HepG2 (cell line): ENCODE data around the gene PPFIA3. TPM values are rescaled to one million over a fixed set of nuclear protein-coding genes. Genes with fewer than 3 reads are reported as not detected.

ENCODE experiments used
- ATAC-seq: fragments of 200-7000 bp; cut with Tn5 transposase; 3 replicates; pipeline ENCODE4 v1.9.1; 2020; ENCODE audit warnings: mild to moderate bottlenecking, moderate library complexity
- BruUV-seq: library from RNA; stranded (reverse); fragments of 400-500 nt; replicated peaks from 2 replicates; lab custom pipeline; 2021; lab: Mats Ljungman, UMichigan
- CTCF ChIA-PET: fragments of 300-600 bp; formaldehyde crosslinking; extraction: SDS; loops from one replicate; lab custom pipeline; 2021; ENCODE audit warnings: low total read pairs, inconsistent platforms, low intra/inter-chr PET ratio; lab: Yijun Ruan, JAX
- POLR2A ChIA-PET: fragments of 350-600 bp; sonication (Branson Sonifier 250); formaldehyde crosslinking; loops from one replicate; lab custom pipeline; 2020; ENCODE audit warnings: antibody characterized with exemption, inconsistent platforms; lab: Yijun Ruan, JAX
- DNase-seq: peaks from one replicate; pipeline ENCODE4 v3.0.0-alpha.2; 2015; ENCODE audit warnings: low spot score
- FAIRE-seq: peaks from 3 replicates; lab custom pipeline; 2011; peaks lifted over from hg19 to GRCh38; lab: Jason Lieb, UNC
- H2AFZ ChIP-seq: one replicate; pipeline ENCODE4 v1.6.1; 2011; ENCODE audit warnings: low read length, inconsistent platforms
- H3K27ac ChIP-seq: fragments of 300-600 bp; 3 replicates; pipeline ENCODE4 v1.8.0; 2011; ENCODE audit warnings: mixed run types, mild to moderate bottlenecking, mixed read lengths, low read length, inconsistent platforms; ENCODE audit not compliant: insufficient read depth; ENCODE audit errors: extremely low read length
- H3K27me3 ChIP-seq, 2 experiments: fragments of 200-600 bp in 1 of 2; 2 replicates in 1 of 2; 3 replicates in 1 of 2; pipeline versions ENCODE4 v1.6.0 to v1.8.0; 2011; ENCODE audit warnings: low read length in 2 of 2, mild to moderate bottlenecking in 2 of 2, moderate library complexity in 2 of 2, inconsistent platforms in 1 of 2; ENCODE audit not compliant: insufficient read depth in 2 of 2, control insufficient read depth in 1 of 2
- H3K36me3 ChIP-seq, 2 experiments: fragments of 200-600 bp in 1 of 2; replicated peaks in 1 of 2; 2 replicates in 1 of 2; 3 replicates in 1 of 2; pipeline versions ENCODE4 v1.5.1 to v1.8.0; 2011; ENCODE audit warnings: low read length in 2 of 2, inconsistent platforms in 1 of 2; ENCODE audit not compliant: insufficient read depth in 2 of 2, control insufficient read depth in 1 of 2
- H3K4me1 ChIP-seq: 2 replicates; pipeline ENCODE4 v1.5.1; 2012; ENCODE audit warnings: low read length, inconsistent platforms; ENCODE audit not compliant: insufficient read depth
- H3K4me2 ChIP-seq: 2 replicates; pipeline ENCODE4 v1.6.0; 2011; ENCODE audit warnings: low read depth, low read length, inconsistent platforms
- H3K4me3 ChIP-seq, 3 experiments: fragments of 200-600 bp in 1 of 3; sonication (generic), shearing (Covaris generic) in 1 of 3; replicated peaks in 1 of 3; 2 replicates each; pipeline ENCODE4 v1.5.1; 2011 to 2016; ENCODE audit warnings: low read length in 3 of 3, inconsistent platforms in 2 of 3, low read depth in 2 of 3, mild to moderate bottlenecking in 2 of 3, control low read depth in 1 of 3, mixed read lengths in 1 of 3; ENCODE audit not compliant: insufficient read depth in 1 of 3
- H3K79me2 ChIP-seq: one replicate; pipeline ENCODE4 v1.6.1; 2011; ENCODE audit warnings: low read length, inconsistent platforms; ENCODE audit not compliant: insufficient read depth
- H3K9ac ChIP-seq: 2 replicates; pipeline ENCODE4 v1.6.0; 2011; ENCODE audit warnings: mild to moderate bottlenecking, low read depth, low read length, inconsistent platforms; ENCODE audit not compliant: insufficient read depth
- H3K9me3 ChIP-seq: 2 replicates; pipeline ENCODE4 v1.5.1; 2012; ENCODE audit warnings: mild to moderate bottlenecking, low read length
- H4K20me1 ChIP-seq: 2 replicates; pipeline ENCODE4 v1.6.0; 2011; ENCODE audit warnings: inconsistent platforms, mild to moderate bottlenecking, low read length, moderate library complexity; ENCODE audit not compliant: insufficient read depth
- CCDC6 ChIP-seq: sonication (generic); formaldehyde crosslinking; IDR thresholded peaks from 2 replicates; pipeline ENCODE4 v1.8.1; 2022; ENCODE audit warnings: mild to moderate bottlenecking, missing genetic modification reagents, moderate library complexity
- ELF4 ChIP-seq: sonication (generic); formaldehyde crosslinking; IDR thresholded peaks from 2 replicates; pipeline ENCODE4 v1.5.0; 2020; ENCODE audit warnings: missing genetic modification reagents, mild to moderate bottlenecking, moderate library complexity, borderline replicate concordance
- HNF1B ChIP-seq: sonication (generic); formaldehyde crosslinking; IDR thresholded peaks from 2 replicates; pipeline ENCODE4 v1.5.1; 2020; ENCODE audit warnings: mild to moderate bottlenecking, moderate library complexity, missing genetic modification reagents
- JUN ChIP-seq: sonication (generic); formaldehyde crosslinking; IDR thresholded peaks from 2 replicates; pipeline ENCODE4 v1.4.0; 2020; ENCODE audit warnings: mild to moderate bottlenecking, missing genetic modification reagents
- MEF2D ChIP-seq: sonication (generic); formaldehyde crosslinking; IDR thresholded peaks from 2 replicates; pipeline ENCODE4 v1.5.1; 2020; ENCODE audit warnings: mild to moderate bottlenecking, missing genetic modification reagents
- MIXL1 ChIP-seq: IDR thresholded peaks from 2 replicates; pipeline ENCODE4 v1.6.1; 2016
- PHF5A ChIP-seq: IDR thresholded peaks from one replicate; pipeline ENCODE4 v1.6.1; 2018; ENCODE audit warnings: low read depth, missing genetic modification reagents; ENCODE audit not compliant: unreplicated experiment
- RBAK ChIP-seq: sonication (generic); formaldehyde crosslinking; IDR thresholded peaks from 2 replicates; pipeline ENCODE4 v1.5.1; 2020; ENCODE audit warnings: mild to moderate bottlenecking, missing genetic modification reagents
- SNAI1 ChIP-seq: sonication (generic); formaldehyde crosslinking; IDR thresholded peaks from 2 replicates; pipeline ENCODE4 v1.5.0; 2020; ENCODE audit warnings: mild to moderate bottlenecking, missing genetic modification reagents, borderline replicate concordance
- SRY ChIP-seq: sonication (generic); formaldehyde crosslinking; IDR thresholded peaks from 2 replicates; pipeline ENCODE4 v1.8.0; 2022; ENCODE audit warnings: mild to moderate bottlenecking, missing genetic modification reagents
- TIGD3 ChIP-seq: sonication (generic); formaldehyde crosslinking; IDR thresholded peaks from 2 replicates; pipeline ENCODE4 v1.5.1; 2020; ENCODE audit warnings: mild to moderate bottlenecking, missing genetic modification reagents, borderline replicate concordance
- ZNF331 ChIP-seq: sonication (generic); formaldehyde crosslinking; IDR thresholded peaks from 2 replicates; pipeline ENCODE4 v1.4.0; 2020; ENCODE audit warnings: missing genetic modification reagents
- ZNF672 ChIP-seq: sonication (generic); formaldehyde crosslinking; IDR thresholded peaks from 2 replicates; pipeline ENCODE4 v1.8.1; 2022; ENCODE audit warnings: missing genetic modification reagents
- WGBS: methylation state at CpG from one replicate; pipeline ENCODE4 v1.1.6; 2017; ENCODE audit warnings: low lambda C conversion rate; 5-methylcytosine and 5-hydroxymethylcytosine counted together
- in situ Hi-C: cut with HindIII; loops from 2 replicates; pipeline ENCODE4 v1.10.0; 2017; ENCODE audit warnings: low pct_unique_long_range_greater_than_20kb; ENCODE audit not compliant: extremely low pct_ligation_motif_present
- intact Hi-C: fragments of 100-400 bp; cut with micrococcal nuclease; formaldehyde crosslinking; loops from one replicate; pipeline ENCODE4 v1.10.0; 2022; ENCODE audit not compliant: unreplicated experiment
- polyA plus RNA-seq, 8 experiments: library from polyadenylated mRNA; depleted of rRNA in 3 of 8; stranded (reverse) in 7 of 8; unstranded in 1 of 8; fragments of >200 nt; fragmentation: Illumina TruSeq in 4 of 8; extraction: Trizol in 4 of 8; gene quantifications; 2 replicates each; pipeline versions ENCODE4 v1.2.1 to v1.2.3, GENCODE V29; 2011 to 2016; ENCODE audit warnings: low read depth in 4 of 8, missing spikeins in 1 of 8, mixed read lengths in 1 of 8; ENCODE audit not compliant: insufficient read depth in 1 of 8
- total RNA-seq, 5 experiments: library from RNA; depleted of rRNA; stranded (reverse); fragments of >200 nt; fragmentation: Illumina TruSeq; extraction: Trizol; gene quantifications; 2 replicates each; pipeline ENCODE4 v1.2.3, GENCODE V29; 2016; ENCODE audit warnings: low read depth in 1 of 5

PPFIA3 gene
- total and polyA plus RNA-seq, 2 of the 13 experiments (the other 11 are each of a cell fraction or from before 2014, with no cell fraction given): 6.7 to 8.6 TPM

- no TSS peak for BruUV-seq
- peak overlapping the region; percentile 99 for H3K4me2 ChIP-seq
- no peaks in the 10 kb centered on the region for H3K27me3 ChIP-seq
- no peaks in the 10 kb centered on the region for H3K9me3 ChIP-seq
- H4K20me1 ChIP-seq: no peaks in the 10 kb centered on the region
- intact Hi-C loops: loop anchor here (5.0 kb wide), 1 partner anchor 69 kb away; no protein-coding TSS in a partner anchor
- no peak for ATAC-seq
- H3K79me2 ChIP-seq: no peaks in the 10 kb centered on the region
- peak overlapping the region; percentile 49 to 75 (median 58) for H3K4me3 ChIP-seq
- WGBS: 52% methylated on average over 15 of the region's 15 CpGs
- TF ChIP-seq MEF2D (0 out of 2 replicates have a peak, but pooled peaks have one; percentile 40), JUN (CRISPR knock-in tag) (peak; percentile 2; the same call in 1 of the 2 replicates), MIXL1 (CRISPR knock-in tag) (no peak), RBAK (CRISPR knock-in tag) (no peak), HNF1B (0 out of 2 replicates have a peak, but pooled peaks have one; percentile 40), ZNF672 (CRISPR knock-in tag) (peak; percentile 16; the same call in 1 of the 2 replicates), ELF4 (CRISPR knock-in tag) (no peak), SNAI1 (CRISPR knock-in tag) (0 out of 2 replicates have a peak, but pooled peaks have one; percentile 13), PHF5A (CRISPR knock-in tag) (peak; percentile 9), SRY (CRISPR knock-in tag) (no peak), TIGD3 (0 out of 2 replicates have a peak, but pooled peaks have one; percentile 45), ZNF331 (CRISPR knock-in tag) (0 out of 2 replicates have a peak, but pooled peaks have one; percentile 18), CCDC6 (CRISPR knock-in tag) (0 out of 2 replicates have a peak, but pooled peaks have one; percentile 10)
- no peak for FAIRE-seq
- no peak for DNase-seq
- CTCF ChIA-PET: no interaction called here
- H3K4me1 ChIP-seq: peaks cover 42% of the 10 kb centered on the region
- H2AFZ ChIP-seq: no peak overlapping the region
- H3K9ac ChIP-seq: peak overlapping the region; percentile 44; the same call in 1 of the 2 replicates
- in situ Hi-C loops: no loop called here
- H3K36me3 ChIP-seq: peaks cover 0 to 2% of the 10 kb centered on the region in 2 experiments; a peak in 2 of 5 replicates
- peak overlapping the region; percentile 72 for H3K27ac ChIP-seq
- POLR2A ChIA-PET: interaction anchor here (1.1 to 1.9 kb wide), 4 partner anchors 15 to 322 kb away, joined by 3 to 21 read pairs (median 10); partner anchors contain the start of gene LIN7B
Observed at GRCh38 chr19:49128545-49129237, 9.3 kb downstream of the PPFIA3 start.
